DOHH2 (cell line): ENCODE measurements around the gene CCDC137.

Experiments
- EZH2phosphoT487 ChIP-seq: fragments of 200-600 bp; sonication (generic); IDR thresholded peaks from 2 replicates; pipeline ENCODE4 v1.6.1; 2017; ENCODE audit warnings: borderline replicate concordance, mild to moderate bottlenecking, antibody characterized with exemption, low read length, moderate library complexity, mixed read lengths
- TF ChIP-seq, protein P1 (sequence below): fragments of 200-600 bp; sonication (generic); IDR thresholded peaks from one replicate; pipeline ENCODE4 v1.5.1; 2014; ENCODE audit warnings: antibody characterized with exemption, mild to moderate bottlenecking, low read depth, low read length; ENCODE audit not compliant: poor library complexity, severe bottlenecking

DNA sequence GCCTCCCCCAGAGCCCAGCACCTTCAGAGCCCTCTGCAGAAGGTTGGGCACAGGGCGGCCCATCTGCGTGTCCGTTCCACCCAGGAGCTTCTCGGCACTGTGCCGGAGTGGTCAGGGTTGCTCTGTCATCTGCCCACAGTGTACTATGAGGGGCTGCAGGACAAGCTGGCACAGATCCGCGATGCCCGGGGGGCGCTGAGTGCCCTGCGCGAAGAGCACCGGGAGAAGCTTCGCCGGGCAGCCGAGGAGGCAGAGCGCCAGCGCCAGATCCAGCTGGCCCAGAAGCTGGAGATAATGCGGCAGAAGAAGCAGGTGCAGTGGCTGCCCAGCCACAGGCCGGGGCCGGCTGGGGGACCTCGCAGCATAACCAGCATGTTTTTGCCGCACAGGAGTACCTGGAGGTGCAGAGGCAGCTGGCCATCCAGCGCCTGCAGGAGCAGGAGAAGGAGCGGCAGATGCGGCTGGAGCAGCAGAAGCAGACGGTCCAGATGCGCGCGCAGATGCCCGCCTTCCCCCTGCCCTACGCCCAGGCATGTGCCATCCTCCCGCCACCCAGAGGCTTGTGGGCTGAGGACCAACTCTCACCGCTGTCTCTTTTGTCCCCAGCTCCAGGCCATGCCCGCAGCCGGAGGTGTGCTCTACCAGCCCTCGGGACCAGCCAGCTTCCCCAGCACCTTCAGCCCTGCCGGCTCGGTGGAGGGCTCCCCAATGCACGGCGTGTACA, 29.8 kb downstream of the CCDC137 start:
- TF ChIP-seq EZH2phosphoT487, result no peak
- TF ChIP-seq, protein P1, sequence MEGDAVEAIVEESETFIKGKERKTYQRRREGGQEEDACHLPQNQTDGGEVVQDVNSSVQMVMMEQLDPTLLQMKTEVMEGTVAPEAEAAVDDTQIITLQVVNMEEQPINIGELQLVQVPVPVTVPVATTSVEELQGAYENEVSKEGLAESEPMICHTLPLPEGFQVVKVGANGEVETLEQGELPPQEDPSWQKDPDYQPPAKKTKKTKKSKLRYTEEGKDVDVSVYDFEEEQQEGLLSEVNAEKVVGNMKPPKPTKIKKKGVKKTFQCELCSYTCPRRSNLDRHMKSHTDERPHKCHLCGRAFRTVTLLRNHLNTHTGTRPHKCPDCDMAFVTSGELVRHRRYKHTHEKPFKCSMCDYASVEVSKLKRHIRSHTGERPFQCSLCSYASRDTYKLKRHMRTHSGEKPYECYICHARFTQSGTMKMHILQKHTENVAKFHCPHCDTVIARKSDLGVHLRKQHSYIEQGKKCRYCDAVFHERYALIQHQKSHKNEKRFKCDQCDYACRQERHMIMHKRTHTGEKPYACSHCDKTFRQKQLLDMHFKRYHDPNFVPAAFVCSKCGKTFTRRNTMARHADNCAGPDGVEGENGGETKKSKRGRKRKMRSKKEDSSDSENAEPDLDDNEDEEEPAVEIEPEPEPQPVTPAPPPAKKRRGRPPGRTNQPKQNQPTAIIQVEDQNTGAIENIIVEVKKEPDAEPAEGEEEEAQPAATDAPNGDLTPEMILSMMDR, result no peak
